Muscle of arm (tissue), 12 donors: ENCODE measurements around the gene TTYH2. TPM values are rescaled to one million over a fixed set of nuclear protein-coding genes. Genes with fewer than 3 reads are reported as not detected.

Experiments used
- polyA plus RNA-seq, 12 donors: library from polyadenylated mRNA; unstranded; fragments of 120-200 nt; gene quantifications; one replicate each; pipeline ENCODE4 v1.2.1, GENCODE V29; 2013; ENCODE audit not compliant: insufficient read length in 12 of 12

The TTYH2 gene
- polyA plus RNA-seq, 12 donors, result 42.1 to 99.1 (median 68.3) TPM; not detected in 1

Other genes starting within 250 kb of the TTYH2 start
- 1,000 to 10,000 TPM in 11 of 12 donors, not detected in 1; 1,396 to 1,979 (median 1,668) TPM for gene RPL38, start 9.9 kb upstream of the TTYH2 start, polyA plus RNA-seq
- under 1 TPM in 3 of 12 donors, not detected in 9; 0.08 to 0.32 (median 0.19) TPM for gene DNAI2, start 60.7 kb downstream of the TTYH2 start, polyA plus RNA-seq
- 1 to 10 TPM in 9 of 12 donors, under 1 TPM in 1, not detected in 2; 0.92 to 2.0 (median 1.5) TPM for gene KIF19, start 112.7 kb downstream of the TTYH2 start, polyA plus RNA-seq
- gene BTBD17, start 148.3 kb downstream of the TTYH2 start, polyA plus RNA-seq, result under 1 TPM in 8 of 12 donors, not detected in 4; 0.08 to 0.40 (median 0.16) TPM
- gene GPR142, start 153.9 kb downstream of the TTYH2 start, polyA plus RNA-seq, result under 1 TPM in 8 of 12 donors, not detected in 4; 0.16 to 0.74 (median 0.26) TPM
- 10 to 100 TPM in 11 of 12 donors, not detected in 1; 16.2 to 61.7 (median 26.4) TPM for gene GPRC5C, start 218.5 kb downstream of the TTYH2 start, polyA plus RNA-seq